Femur (tissue), 1 donor: ENCODE results near the gene LRRK1.

ENCODE experiments used
- DNase-seq: peaks from one replicate; pipeline ENCODE4 v3.0.0-alpha.2; 2017

LRRK1 gene

DNA sequence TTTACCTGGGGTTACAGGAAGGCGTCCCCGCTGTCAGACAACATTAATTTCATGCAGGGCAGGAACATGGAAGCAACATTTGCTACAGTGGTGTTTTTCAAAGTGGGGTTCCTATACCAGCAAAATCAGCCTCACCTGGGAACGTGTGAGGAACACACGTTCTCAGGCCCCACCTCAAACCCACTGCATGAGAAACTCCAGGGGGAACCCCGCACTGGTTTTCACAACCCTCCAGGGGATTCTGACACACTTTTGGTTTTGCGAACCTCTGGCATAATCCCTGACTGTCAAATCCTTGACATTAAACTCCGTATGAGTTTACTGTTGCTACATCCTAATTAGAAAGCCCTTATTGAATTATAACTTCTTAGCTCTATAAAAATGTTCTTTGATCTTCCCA lies 127.7 kb downstream of the LRRK1 start:
- peak; percentile 7 for DNase-seq

DNA sequence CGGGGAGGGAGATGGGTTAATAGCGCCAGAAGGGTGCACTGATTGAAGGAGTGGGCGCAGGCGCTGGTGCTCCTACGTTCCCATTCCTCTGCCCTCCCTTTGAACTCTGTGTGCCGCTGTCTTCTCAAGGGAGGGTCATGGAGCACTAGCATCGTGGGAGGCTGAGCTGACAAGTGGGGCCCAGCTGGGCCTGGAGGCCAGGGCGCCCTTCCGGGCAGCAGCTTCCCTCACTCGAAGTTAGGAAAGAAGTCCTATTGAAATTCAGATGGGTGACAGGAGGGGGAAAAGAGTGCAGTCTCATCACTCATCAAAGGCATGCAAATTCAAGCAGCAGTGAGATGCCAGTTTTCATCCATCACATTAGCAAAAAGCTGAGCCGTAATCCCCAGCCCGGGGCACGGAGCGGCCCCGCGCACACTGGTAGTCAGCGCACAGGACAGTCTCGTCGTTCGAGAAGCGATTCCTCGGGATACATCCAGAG lies 128.2 kb downstream of the LRRK1 start:
- peak; percentile 11 for DNase-seq

DNA sequence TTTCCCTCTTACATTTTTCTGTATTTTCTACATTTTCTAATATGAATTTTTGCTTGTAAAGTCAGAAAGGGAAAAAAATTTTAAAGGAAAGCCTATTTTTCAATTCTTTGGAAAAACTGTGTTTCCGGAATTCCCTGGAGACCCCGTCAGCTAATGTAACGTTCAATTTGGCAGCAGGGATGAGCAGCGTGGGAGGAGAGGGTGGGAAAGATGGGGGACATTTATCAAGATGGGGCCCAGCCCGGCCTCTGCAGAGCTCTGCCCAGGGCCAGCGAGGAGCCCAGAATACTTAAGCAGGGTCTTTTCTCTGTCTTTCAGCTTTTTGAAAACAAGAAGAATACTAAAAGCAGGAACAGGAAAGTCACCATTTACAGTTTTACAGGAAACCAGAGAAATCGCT lies 129.0 kb downstream of the LRRK1 start:
- DNase-seq, result peak; percentile 49

DNA sequence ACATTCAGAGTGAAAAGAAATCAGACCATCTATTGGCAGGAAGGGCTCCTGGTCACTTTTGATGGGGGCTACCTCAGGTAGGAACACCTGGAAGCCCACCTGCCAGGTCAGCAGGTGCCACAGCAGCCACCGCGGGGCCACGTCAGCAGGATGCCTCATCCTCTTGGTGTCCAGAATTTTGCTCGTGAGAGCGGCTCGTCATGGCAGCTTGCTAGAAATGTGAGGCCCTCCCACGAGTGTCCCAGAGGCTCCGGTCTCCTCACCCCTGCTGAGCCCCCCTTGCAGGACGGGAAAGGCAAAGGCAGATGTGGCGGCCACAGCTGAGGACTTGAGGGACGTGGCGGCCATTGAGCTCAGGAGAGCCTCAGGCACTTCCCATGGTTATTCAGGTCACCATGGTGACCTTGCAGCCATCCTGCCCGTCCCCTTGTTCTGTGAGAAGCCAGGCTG lies 129.4 kb downstream of the LRRK1 start:
- peak; percentile 18 for DNase-seq

DNA sequence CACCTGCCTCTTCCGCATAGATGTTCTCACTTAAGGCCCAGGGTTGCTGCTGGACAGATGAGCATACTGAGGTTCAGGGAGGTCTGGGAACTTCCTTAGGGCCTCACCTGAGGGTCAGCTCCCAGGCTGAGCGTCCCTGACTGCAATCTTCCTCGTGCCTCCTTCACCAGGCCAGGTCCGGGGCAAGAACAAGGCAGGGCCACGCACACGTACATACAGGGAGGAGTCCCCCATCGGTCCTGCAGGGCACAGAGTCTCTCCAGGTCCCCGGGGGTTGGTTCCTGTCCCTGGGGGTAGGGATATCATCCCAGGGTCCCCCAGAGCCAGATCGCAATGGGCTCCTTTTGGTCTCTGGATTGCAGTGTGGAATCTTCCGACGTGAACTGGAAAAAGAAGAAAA lies 130.1 kb downstream of the LRRK1 start:
- peak; percentile 13 for DNase-seq

DNA sequence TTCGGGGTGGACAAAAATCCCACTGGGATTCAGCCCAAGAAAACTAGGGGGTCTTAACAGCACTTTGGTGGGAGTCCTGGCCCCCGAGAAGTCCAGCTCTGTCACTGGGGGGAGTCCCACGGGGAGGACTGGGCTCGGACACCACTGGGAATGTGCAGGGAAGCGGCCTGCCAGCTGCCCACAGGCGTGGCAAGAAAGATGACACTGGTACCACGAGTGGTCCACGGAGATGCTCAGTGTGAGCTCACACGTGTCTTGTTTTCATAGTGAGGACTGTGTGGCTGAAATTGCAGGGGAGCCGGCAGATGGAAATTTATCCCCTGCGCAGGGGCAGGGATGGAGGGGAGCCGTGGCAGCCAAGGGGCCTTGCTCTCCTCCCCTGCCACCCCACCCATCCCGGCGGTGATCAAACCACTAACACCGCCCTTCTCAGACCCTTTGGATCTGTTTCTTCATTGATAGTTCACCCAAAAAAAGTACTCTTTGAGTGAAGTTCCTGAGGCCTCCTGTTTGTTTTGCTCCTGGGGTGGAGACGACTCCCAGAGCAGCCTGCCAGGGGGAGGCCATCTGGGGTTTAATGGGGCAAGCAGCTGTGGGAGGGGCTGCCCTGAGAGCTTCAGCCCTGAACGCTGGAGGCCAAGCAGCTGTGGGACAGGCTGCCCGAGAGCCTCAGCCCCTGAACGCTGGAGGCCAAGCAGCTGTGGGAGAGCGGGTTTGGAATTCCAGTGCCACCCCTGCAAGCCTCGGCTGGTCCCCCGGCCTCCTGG lies 130.9 kb downstream of the LRRK1 start:
- DNase-seq, result peak; percentile 23

DNA sequence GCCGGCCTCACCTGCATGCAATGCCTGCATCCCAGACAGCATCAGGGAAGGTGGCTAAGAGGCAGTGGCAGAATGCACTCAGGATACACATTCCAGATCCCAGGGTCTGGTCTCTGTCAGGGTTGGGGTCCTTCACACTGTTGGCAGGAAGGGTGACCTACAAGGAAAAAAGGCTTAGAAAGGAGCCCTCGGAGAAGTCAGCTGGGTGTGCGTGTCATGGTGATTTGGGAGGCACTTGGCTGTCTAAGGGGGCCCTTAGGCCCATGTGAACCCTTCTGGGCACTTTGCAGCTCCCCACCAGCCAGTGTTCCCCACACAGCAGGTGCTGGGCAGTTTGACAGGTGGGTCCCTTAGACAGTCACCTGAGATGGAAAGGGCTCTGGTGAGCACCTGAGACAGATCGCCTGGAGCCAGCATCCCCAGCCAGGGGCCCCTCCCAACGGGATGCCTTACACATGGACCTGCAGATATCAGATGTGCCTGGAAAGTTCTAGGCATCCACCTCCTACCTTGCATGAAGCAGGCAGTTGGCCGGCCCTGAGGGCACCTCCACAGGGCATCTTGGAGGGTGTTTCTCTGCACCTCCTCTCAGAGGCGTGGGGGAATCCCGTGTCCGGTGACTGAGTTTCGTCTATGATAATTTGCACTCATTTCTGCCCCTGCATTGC lies 131.6 kb downstream of the LRRK1 start:
- no peak for DNase-seq

DNA sequence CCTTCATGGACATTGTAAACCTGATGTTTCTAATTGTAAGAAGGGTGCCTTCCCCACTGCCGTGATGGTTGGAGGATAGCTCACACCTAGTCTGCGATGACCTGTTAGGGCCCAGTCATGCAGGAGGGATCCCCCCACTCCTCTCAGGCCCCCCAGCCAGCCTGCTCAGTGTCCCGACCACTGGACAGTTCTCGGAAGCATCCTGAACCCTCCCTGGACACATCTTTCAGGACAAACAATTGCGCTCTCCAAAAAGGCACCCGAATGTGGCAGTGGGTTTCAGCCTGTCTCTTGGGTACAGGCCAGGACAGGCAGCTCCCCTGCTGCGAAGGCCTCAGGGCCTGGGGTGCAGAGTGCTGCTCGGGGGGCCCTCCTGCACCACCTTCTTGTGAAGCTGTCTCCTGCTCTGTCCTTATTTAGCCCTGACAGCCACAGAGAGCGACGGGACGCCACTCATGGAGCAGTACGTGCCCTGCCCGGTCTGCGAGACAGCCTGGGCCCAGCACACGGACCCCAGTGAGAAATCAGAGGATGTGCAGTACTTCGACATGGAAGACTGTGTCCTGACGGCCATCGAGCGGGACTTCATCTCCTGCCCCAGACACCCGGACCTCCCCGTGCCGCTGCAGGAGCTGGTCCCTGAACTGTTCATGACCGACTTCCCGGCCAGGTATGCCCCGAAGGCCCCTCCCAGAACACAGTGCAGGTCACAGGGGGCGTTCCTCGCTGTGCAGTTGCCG lies 132.3 kb downstream of the LRRK1 start:
- peak; percentile 14 for DNase-seq

DNA sequence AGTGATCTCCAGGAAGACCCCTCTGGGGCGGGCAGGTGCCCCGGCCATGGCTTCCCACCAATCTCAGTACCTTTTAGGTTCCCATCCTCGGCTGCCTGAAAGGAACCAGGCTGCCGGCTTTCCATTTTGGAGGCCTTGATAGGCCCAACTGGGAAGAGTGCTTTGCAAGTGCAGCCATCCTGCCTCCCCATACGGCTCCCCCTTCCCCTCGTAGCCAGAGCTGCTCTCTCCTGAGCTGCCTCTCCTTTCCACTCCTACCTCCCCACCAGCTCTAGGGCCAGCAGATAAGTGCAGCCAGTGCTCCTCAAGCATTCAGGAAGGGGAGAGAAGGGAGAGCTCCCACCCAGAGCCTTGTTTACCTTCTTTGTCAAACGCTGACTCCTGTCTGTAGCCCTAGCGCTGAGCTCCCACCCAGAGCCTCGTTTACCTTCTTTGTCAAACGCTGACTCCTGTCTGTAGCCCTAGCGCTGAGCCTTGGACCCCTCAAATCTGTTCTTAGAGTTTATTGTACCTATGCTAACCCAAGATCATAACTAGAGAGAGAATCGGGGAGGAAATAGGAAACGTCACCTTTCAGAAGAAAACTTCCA lies 133.0 kb downstream of the LRRK1 start:
- DNase-seq, result no peak

DNA sequence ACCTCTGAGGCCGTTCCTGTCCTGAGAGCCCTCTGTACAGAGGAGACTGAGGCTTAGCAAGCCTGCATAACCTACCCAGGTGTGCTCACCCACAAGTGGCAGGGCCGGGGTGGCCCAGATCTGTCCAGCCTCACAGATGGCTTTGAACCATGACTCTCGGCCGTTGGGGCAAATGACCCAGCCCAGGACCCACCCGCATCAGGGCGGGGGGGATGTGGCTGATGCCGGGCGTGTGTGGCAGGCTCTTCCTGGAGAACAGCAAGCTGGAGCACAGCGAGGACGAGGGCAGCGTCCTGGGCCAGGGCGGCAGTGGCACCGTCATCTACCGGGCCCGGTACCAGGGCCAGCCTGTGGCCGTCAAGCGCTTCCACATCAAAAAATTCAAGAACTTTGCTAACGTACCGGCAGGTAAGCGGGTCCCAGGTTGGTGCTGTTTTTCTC lies 133.5 kb downstream of the LRRK1 start:
- no peak for DNase-seq

DNA sequence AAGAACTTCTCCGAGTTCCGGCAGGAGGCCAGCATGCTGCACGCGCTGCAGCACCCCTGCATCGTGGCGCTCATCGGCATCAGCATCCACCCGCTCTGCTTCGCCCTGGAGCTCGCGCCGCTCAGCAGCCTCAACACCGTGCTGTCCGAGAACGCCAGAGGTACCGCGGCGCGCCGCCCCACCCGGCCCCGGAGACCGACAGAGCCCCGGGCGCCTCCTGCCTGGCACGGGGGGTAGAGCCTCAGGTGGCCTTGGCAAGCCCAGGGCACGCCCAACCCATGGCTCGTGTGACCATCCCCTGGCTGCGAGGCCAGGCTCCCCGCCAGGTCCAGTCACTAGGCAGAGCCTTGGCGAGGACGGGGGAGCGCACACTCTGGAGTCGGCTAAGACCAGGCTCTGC lies 134.1 kb downstream of the LRRK1 start:
- DNase-seq, result no peak

DNA sequence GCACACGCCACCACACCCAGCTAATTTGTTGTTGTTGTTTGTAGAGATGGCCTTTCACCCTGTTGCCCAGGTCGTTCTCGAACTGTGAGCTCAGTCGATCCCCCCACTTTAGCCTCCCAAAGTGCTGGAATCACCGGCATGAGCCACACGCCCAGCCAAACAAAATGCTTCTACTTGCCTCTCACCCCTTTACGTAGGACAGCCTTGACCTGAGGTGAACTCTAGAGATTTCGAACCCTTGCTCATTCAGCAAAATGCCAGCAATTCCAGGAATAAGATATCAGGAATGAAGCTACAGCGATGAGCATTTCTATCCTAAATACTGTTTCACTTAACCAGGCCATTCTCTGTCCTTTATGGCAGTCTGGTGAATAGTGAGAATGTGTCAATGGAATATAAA lies 135.0 kb downstream of the LRRK1 start:
- DNase-seq, result no peak

DNA sequence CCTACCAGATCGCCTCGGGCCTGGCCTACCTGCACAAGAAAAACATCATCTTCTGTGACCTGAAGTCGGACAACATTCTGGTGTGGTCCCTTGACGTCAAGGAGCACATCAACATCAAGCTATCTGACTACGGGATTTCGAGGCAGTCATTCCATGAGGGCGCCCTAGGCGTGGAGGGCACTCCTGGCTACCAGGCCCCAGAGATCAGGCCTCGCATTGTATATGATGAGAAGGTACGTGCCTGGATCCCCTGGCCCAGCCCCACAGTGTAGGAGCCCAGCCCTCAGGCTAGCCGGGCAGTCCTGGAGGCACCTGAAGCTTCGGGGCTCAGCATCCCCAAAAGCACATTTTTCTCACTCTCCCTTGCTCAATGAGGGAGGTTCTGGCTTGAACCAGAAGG lies 135.8 kb downstream of the LRRK1 start:
- DNase-seq, result no peak

DNA sequence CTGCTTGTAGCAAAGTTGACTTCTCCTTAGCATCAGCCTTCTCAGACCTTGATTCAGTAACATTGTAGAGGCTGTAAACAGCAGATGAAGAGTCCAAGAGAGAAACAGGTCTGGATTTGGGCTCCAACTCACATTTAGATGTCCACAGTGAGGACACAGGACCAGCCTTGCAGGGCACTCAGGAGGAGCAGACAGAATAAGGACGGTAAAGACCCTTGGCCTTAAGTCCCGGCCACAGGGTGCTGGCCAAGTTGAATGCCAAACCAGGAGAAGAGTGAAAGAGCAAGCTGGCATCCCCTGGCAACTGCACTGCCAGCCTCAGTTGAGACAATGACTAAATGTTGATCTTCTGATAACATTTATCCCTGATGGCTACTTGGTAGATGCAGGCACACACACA lies 136.3 kb downstream of the LRRK1 start:
- DNase-seq, result no peak

DNA sequence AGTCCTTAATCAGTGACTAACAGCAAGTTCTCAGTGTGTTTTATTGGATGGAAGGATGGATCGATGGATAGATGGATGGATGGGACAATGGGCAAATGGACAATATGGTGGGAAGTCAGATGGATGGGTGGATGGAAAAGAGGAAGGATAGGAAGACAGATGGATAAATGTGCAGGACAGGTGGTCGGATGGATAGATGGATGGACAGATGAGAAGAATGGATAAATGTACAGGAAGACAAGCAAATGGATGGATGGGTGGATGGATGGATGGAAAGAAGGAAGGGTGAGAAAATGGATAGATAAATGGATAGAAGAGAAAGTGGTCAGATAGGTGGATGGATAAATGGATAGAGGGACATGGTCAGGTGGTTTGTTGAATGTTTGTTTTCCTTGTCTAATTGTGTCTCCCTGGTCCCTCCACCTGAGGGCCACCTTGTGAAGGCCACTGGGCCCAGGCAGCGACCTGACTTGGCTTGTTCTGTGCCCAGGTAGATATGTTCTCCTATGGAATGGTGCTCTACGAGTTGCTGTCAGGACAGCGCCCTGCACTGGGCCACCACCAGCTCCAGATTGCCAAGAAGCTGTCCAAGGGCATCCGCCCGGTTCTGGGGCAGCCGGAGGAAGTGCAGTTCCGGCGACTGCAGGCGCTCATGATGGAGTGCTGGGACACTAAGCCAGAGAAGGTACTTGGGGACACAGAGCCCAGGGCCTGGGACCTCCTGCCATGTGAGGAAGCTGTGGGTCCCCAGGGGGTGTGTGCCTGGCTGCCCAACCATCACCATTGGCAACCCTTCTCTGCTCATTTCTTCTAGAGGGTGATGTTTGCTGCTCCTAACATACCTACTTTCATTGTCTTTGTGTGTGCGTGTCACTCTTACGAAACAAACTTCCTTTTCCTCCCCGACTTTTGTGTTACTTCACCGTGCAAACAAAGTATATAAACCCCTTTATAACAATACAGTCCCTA lies 137.5 kb downstream of the LRRK1 start:
- DNase-seq, result no peak

DNA sequence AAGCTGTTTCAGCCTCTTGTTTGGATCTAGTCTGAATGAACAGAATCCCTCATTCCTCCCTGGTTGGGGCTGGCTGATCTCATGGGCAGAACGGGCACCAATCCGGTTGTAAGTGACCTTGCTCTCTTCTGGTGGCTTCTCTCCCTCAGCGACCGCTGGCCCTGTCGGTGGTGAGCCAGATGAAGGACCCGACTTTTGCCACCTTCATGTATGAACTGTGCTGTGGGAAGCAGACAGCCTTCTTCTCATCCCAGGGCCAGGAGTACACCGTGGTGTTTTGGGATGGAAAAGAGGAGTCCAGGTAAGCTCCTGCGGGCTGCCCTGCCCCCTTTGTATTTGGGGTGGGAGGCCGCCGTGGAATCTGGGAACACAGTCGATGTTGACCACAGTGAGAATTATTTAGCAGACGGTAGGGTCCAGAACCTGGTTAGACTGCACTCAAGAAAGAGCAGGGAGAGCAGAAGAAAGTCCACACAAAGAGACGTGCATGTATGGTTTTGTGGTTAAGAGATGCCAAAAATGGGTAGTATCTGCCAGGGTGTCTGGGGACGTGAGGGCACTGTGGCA lies 138.8 kb downstream of the LRRK1 start:
- DNase-seq, result no peak

DNA sequence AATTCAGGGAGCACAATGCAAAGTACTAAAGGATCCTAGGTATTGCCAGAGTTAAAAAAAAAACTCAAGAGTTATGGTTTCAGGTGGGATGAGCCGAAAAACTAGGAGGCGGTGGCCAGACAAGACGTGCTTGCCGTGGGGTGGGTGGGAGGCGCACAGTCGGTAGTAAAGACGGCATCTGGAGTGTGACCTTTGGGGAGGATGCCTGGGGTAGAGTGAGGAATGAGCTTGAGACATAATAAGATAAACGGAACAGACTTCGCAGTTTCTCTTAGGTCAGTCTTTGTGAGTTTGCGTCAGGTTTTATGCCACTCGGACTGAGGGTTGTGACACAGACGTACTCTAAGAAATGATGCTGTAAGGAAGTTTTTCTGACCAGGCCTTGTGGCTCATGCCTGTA lies 139.6 kb downstream of the LRRK1 start:
- peak; percentile 26 for DNase-seq

DNA sequence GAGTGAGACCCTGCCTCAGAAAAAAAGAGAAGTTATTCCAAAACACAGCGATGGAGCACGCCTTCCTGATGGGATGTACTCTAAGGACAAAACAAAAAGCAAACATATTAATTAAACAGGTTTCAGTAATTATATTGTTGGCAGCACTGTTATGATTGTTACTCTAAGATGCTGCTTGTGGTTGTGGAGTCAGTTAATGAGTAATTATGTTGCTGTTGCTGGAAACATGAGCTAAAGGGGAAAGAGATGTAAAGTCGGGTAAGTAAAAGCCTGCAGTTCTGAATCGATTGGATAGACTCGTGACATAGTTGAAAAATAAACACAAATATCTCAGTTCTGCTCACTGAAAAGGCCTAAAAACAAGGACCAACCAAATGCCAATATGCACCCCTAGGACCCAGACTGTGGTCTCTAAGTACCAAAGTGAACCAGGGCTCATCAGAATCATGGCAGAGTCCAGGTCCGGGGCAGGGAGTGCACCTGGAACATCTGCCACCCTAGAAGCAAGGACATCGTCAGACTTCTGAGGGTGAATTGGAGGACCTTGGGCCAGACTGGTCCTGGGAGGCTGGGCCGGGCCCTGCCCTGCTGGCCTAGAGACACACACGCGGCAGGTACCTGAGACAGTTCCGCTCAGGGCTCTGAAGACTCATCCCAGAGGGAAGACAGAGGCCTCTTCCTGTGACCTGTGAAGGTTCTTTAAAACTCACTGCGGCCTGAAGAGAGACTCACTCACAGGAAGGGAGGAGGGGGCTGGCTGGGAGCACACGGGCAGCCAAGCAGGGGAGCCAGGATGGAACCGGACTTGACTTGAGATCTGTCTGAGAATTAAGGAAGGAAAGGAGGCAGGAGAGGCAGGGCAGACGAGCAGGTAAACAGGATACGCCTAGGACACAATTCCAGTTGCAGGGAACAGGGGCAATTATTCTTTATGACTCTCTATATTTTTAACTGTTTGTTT lies 140.5 kb downstream of the LRRK1 start:
- peak; percentile 6 for DNase-seq

DNA sequence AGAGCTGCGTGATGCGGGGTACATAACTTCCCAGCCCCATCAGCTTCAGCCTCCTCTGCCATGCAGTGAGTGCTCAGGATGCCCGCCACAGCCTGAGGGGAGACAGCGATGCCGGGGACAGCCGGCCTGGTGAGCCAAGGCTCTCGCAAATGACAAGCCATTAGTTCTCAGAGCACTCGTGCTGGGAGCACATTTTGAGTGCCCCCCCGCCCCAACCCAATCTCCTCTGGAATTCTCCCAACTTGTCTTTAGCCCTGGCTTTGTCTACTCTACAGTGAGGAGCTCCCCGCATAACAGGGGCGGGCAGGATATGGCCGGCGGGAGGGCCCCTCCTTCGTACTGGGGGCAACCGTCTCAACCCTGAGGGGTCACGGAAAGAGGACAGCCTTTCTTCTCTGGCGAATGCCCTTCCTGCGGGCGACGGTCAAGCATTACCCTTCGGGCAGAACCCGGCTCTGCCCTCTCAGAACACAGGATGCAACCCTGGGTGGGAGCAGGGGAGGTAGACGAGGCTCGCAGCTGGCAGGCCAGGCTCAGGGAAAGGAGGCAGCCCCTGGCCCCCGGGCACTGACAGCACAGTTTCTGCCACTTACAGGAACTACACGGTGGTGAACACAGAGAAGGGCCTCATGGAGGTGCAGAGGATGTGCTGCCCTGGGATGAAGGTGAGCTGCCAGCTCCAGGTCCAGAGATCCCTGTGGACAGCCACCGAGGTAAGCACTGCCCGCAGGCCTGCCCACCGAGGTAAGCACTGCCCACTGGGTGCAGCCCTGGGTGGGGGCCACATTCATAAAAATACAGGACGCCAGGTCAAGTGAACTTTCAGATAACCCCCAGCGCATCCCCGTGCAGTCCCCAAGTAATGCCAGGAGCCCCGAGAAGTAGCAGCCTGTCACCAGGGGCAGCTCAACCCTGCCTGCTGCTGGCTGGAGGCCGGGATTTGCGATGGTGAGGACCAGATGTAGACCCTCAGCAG lies 141.7 kb downstream of the LRRK1 start:
- peak; percentile 14 for DNase-seq
